Prostate gland (tissue), 2 donors: Measurements from ENCODE around the gene SLC38A1.

ENCODE experiments used
- CTCF ChIP-seq, 4 experiments: fragments of 200-600 bp in 2 of 4; fragments of 450-650 bp in 2 of 4; sonication (generic) in 2 of 4; IDR thresholded peaks; 1 replicate in 3 of 4; 2 replicates in 1 of 4; pipeline ENCODE4 v1.5.1; 2016 to 2019; ENCODE audit warnings: antibody characterized with exemption in 4 of 4, mild to moderate bottlenecking in 2 of 4, moderate library complexity in 2 of 4
- POLR2A ChIP-seq: fragments of 450-650 bp; IDR thresholded peaks from one replicate; pipeline ENCODE4 v1.6.1; 2016; ENCODE audit warnings: antibody characterized with exemption, mild to moderate bottlenecking

GRCh38 chr12:46259713-46260112 is 9.1 kb downstream of the SLC38A1 start:
- TF ChIP-seq CTCF (IDR thresholded peaks at IDR 0.05) = no peak
- TF ChIP-seq POLR2A = no peak
